RWPE2 (cell line): ENCODE measurements around the gene GPR3.
A peak's percentile ranks its signal among the peaks of the same experiment; 100 is the strongest.
"Not testable (repeated sequence)": the region's sequence is repeated elsewhere in the genome, so short reads cannot be mapped to it uniquely, and the experiment has no call there.

Source experiments
- ATAC-seq: fragments of 200-7000 bp; cut with Tn5 transposase; 3 replicates; pipeline ENCODE4 v1.9.1; 2021; ENCODE audit warnings: low read depth
- DNase-seq: peaks from one replicate; pipeline ENCODE4 v3.0.0-alpha.2; 2020; ENCODE audit warnings: low spot score
- H3K27ac ChIP-seq: fragments of 450-650 bp; 2 replicates; pipeline ENCODE4 v1.5.1; 2017; ENCODE audit warnings: mild to moderate bottlenecking; ENCODE audit not compliant: poor library complexity, severe bottlenecking
- H3K27me3 ChIP-seq: fragments of 250-450 bp; sonication (Bioruptor Pico); 2 replicates; pipeline ENCODE4 v1.5.1; 2021; ENCODE audit warnings: mild to moderate bottlenecking, moderate library complexity; ENCODE audit not compliant: insufficient read depth, poor library complexity, severe bottlenecking
- H3K36me3 ChIP-seq: fragments of 250-450 bp; sonication (Bioruptor Pico); 2 replicates; pipeline ENCODE4 v1.5.1; 2020; ENCODE audit warnings: low read depth, mild to moderate bottlenecking, moderate library complexity
- H3K4me1 ChIP-seq: fragments of 250-450 bp; sonication (Bioruptor Pico); 2 replicates; pipeline ENCODE4 v1.5.1; 2021; ENCODE audit warnings: mild to moderate bottlenecking, moderate library complexity; ENCODE audit not compliant: insufficient read depth, poor library complexity, severe bottlenecking
- H3K4me3 ChIP-seq: fragments of 250-450 bp; sonication (Bioruptor Pico); 2 replicates; pipeline ENCODE4 v1.5.1; 2021; ENCODE audit warnings: mild to moderate bottlenecking, moderate library complexity; ENCODE audit not compliant: severe bottlenecking
- H3K9me3 ChIP-seq: fragments of 250-450 bp; sonication (Bioruptor Pico); 2 replicates; pipeline ENCODE4 v1.5.1; 2021; ENCODE audit warnings: mild to moderate bottlenecking, moderate library complexity; ENCODE audit not compliant: severe bottlenecking
- TF ChIP-seq, protein P1 (sequence below): fragments of 450-650 bp; IDR thresholded peaks from one replicate; pipeline ENCODE4 v1.5.1; 2017; ENCODE audit warnings: mild to moderate bottlenecking, moderate library complexity; ENCODE audit not compliant: poor library complexity, severe bottlenecking

GPR3 gene

DNA sequence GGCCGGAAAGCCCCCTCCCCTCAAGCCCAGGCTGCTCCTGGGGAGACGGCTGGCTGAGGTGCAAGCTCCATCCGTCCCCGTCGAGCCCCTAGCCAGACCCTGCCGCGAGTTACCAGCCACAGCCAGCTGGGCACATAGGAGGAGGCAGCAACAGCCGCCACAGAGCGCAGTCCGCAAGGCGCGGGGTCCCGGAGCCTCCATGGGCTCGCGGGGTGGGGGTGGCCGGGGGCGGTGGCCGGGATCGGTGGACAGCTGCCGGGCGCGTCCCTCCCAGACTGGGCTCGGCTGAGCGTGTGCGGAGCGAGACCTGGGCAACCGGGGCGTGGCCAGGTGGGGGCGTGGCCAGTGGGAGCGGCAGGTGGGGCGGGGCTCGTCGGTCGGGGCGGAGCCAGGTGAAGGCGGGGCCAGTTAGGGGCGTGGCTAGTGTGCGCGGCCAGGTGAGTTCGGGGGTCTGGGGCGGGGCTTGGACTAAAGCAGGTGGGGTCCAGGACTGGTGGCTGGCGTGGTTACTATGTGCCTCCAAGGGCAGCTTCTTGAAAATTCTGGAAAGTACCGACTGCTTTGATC is 9.3 kb upstream of the GPR3 start, which contains the start of gene CD164L2:
TSS of gene CD164L2 (minus strand) at position 295 of the 567 bp plus-strand sequence. CDS start at position 201, 94 bp downstream.
- Histone ChIP-seq H3K4me3 (peak within 1 kb of the TSS; percentile 34), H3K27me3 (no peaks in the 10 kb centered on the region), H3K27ac (no peak within 1 kb of the TSS), H3K9me3 (no peaks in the 10 kb centered on the region), H3K4me1 (no peaks in the 10 kb centered on the region), H3K36me3 (no peaks in the 10 kb centered on the region)
- TF ChIP-seq, protein P1, sequence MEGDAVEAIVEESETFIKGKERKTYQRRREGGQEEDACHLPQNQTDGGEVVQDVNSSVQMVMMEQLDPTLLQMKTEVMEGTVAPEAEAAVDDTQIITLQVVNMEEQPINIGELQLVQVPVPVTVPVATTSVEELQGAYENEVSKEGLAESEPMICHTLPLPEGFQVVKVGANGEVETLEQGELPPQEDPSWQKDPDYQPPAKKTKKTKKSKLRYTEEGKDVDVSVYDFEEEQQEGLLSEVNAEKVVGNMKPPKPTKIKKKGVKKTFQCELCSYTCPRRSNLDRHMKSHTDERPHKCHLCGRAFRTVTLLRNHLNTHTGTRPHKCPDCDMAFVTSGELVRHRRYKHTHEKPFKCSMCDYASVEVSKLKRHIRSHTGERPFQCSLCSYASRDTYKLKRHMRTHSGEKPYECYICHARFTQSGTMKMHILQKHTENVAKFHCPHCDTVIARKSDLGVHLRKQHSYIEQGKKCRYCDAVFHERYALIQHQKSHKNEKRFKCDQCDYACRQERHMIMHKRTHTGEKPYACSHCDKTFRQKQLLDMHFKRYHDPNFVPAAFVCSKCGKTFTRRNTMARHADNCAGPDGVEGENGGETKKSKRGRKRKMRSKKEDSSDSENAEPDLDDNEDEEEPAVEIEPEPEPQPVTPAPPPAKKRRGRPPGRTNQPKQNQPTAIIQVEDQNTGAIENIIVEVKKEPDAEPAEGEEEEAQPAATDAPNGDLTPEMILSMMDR, result no peak
- DNase-seq (no peak), ATAC-seq (peak; percentile 88)

DNA sequence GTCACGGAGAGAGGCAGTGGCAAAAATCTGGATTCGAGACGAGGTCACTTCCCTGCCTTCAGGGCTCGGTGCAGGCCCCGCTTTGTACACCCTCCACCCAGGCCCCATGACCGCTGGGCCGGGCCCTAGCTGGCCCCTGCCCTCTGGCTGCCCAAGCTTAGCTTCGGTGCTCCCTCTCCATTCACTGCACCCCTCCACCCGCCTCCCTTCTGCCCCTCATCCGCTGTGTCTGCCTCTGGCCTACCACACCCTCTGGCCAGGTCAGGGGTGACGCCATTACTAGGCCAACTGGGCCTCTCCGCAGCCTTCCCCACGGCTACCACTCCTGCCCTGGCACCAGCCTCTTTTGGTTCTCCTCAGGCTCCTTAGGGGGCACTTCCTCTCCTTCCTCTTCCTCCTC is 8.8 kb upstream of the GPR3 start:
- H3K4me3 ChIP-seq, result no peak overlapping the region
- DNase-seq (no peak), ATAC-seq (no peak)
- H3K27ac ChIP-seq, result no peak overlapping the region
- H3K36me3 ChIP-seq, result no peaks in the 10 kb centered on the region
- TF ChIP-seq, protein P1, result no peak
- no peaks in the 10 kb centered on the region for H3K9me3 ChIP-seq
- H3K4me1 ChIP-seq, result no peaks in the 10 kb centered on the region
- H3K27me3 ChIP-seq, result no peaks in the 10 kb centered on the region

DNA sequence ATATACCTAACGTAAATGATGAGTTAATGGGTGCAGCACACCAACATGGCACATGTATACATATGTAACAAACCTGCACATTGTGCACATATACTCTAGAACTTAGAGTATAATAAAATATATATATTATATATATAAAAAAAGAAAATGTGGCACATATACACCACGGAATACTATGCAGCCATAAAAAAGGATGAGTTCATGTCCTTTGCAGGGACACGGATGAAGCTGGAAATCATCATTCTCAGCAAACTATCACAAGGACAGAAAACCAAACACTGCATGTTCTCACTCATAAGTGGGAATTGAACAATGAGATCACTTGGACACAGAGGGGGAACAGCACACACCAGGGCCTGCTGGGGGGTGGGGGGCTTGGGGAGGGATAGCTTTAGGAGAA is 7.6 kb upstream of the GPR3 start:
- H3K36me3 ChIP-seq, H3K27ac ChIP-seq, H3K4me3 ChIP-seq, H3K4me1 ChIP-seq, H3K27me3 ChIP-seq, H3K9me3 ChIP-seq, DNase-seq, ATAC-seq: not testable (repeated sequence)

DNA sequence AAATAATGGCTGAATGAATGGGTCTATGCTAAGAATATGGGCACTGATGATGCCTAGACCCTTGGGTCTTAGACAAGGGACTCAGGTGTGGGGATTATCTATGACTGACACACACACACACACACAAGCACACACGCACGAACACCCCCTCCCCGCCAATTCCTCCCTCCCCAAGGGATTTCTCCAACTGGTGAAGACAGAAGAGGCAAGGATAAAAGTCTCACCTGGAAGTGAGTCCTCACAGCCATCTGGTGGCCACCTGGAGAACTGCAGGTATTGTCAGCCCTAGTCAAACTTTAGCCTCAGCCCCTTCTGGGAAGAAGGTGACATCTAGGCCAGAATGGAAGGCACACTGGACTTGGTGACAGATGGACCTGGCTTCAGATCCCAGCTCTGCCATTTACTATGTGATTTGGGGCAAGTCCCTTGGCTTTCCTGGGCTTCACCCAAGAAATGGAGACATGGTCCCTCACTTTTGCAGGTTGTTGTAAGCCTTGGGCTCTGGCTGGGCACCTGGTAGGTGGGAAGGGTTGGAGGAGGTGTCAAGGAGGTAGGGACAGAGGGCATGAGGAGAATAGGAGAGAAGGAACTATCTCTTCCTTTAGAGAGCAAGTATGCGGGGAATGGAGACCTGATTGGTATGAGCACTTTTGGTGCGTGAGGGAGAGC is 4.0 kb upstream of the GPR3 start:
- DNase-seq, result no peak
- Histone ChIP-seq H3K4me3 (no peak overlapping the region), H3K27ac (no peak overlapping the region), H3K9me3 (no peaks in the 10 kb centered on the region), H3K27me3 (no peaks in the 10 kb centered on the region), H3K36me3 (no peaks in the 10 kb centered on the region), H3K4me1 (peaks cover 5% of the 10 kb centered on the region)
- 0 out of 3 replicates have a peak, but pooled peaks have one; percentile 22 for ATAC-seq
- TF ChIP-seq, protein P1, result peak; percentile 88

DNA sequence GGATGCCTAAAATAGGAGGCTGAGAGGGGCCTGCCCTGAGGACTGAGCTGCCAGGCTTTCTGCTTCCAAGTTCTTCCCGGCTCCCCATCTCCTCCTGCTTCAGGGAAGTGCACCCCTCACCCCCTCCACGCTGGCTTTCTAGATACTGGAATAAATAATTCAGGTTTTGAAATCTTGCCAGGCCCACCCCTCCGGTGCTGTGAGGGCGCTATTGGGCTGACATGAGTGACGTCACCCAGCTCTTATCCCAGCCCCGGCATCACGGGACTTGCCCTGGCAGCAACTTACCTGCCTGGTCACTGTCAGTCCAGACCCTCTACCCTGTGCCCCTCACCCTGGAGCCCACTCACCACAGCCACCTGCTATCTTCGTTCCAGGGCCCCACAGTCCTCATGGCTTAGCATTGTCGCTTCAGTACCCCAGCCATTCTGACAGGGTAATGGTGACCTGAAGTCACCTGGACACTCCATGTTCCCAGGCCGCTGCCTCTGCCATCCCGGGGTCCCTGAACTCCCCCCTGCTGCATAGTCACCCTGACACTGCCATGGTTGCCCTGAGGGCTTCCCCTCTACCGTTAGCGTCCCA is 819 bp upstream of the GPR3 start:
- ATAC-seq (no peak), DNase-seq (no peak)
- Histone ChIP-seq H3K27me3 (no peaks in the 10 kb centered on the region), H3K4me3 (peak overlapping the region; percentile 92), H3K9me3 (no peaks in the 10 kb centered on the region), H3K27ac (peak overlapping the region; percentile 58), H3K36me3 (no peaks in the 10 kb centered on the region), H3K4me1 (peaks cover 8% of the 10 kb centered on the region)
- TF ChIP-seq, protein P1, result no peak
